ENCODE data around the gene PCSK5. TPM values are rescaled to one million over a fixed set of nuclear protein-coding genes. Genes with fewer than 3 reads are reported as not detected.

Gene PCSK5
- total RNA-seq, 1 experiment from 2014 or later: 6.9 TPM

GRCh38 chr9:76038431-76038830 is 148.0 kb downstream of the PCSK5 start:
- CTCF ChIA-PET: no interaction called here
- no peak overlapping the region for H3K9ac ChIP-seq (ENCODE audit: low read length)
- H3K9me3 ChIP-seq (ENCODE audit: control insufficient read depth in 1 of 2, insufficient read depth in 1 of 2, low read depth in 1 of 2, low read length in 2 of 2): no peaks in the 10 kb centered on the region
- RAD21 ChIA-PET (ENCODE audit: low non-redundant PET in 1 of 2, low total read pairs in 2 of 2, uncharacterized antibody in 2 of 2, unreplicated experiment in 2 of 2): no interaction called here
- H3K79me2 ChIP-seq (ENCODE audit: insufficient read depth, low read length): no peaks in the 10 kb centered on the region
- H3K4me2 ChIP-seq (ENCODE audit: low read length): no peak overlapping the region
- DNase-seq (ENCODE audit: low read depth, low spot score) (no peak), ATAC-seq (no peak)
- H3K27me3 ChIP-seq (ENCODE audit: insufficient read depth, low read length): no peaks in the 10 kb centered on the region
- H2AFZ ChIP-seq (ENCODE audit: low read depth, low read length, poor library complexity, severe bottlenecking): no peak overlapping the region
- H3K36me3 ChIP-seq (ENCODE audit: control insufficient read depth in 1 of 2, insufficient read depth in 2 of 2, low read length in 2 of 2): no peaks in the 10 kb centered on the region
- intact Hi-C loops (cut with micrococcal nuclease): no loop called here
- H3K4me1 ChIP-seq (ENCODE audit: control insufficient read depth in 1 of 2, insufficient read depth in 2 of 2, low read length in 2 of 2): no peaks in the 10 kb centered on the region
- no peaks in the 10 kb centered on the region for H3K9me2 ChIP-seq (ENCODE audit: insufficient read depth)
- H3K27ac ChIP-seq (ENCODE audit: low read depth, low read length): no peak overlapping the region
- TF ChIP-seq YY1 (IDR thresholded peaks at IDR 0.05; ENCODE audit: extremely low read depth, insufficient replicate concordance, low read depth, low read length) (no peak), MAX (IDR thresholded peaks at IDR 0.05) (no peak), REST (IDR thresholded peaks at IDR 0.05; ENCODE audit: low read depth) (no peak), CEBPB (IDR thresholded peaks at IDR 0.05; ENCODE audit: low read depth) (no peak), ZNF274 (IDR thresholded peaks at IDR 0.05; ENCODE audit: low read depth, low read length) (no peak), ZFX (IDR thresholded peaks at IDR 0.05) (no peak), ATF3 (IDR thresholded peaks at IDR 0.05) (no peak), EZH2phosphoT487 (IDR thresholded peaks at IDR 0.05; ENCODE audit: borderline replicate concordance) (no peak), SRF (IDR thresholded peaks at IDR 0.05; ENCODE audit: low read depth) (no peak), RAD21 (IDR thresholded peaks at IDR 0.05; ENCODE audit: low read depth) (no peak), POLR2A (IDR thresholded peaks at IDR 0.05; ENCODE audit: borderline replicate concordance, extremely low read depth, insufficient read depth, insufficient read length) (no peak), CTCF (IDR thresholded peaks at IDR 0.05 in 2 of 3, conservative IDR thresholded peaks at IDR 0.05 in 1 of 3; ENCODE audit: borderline replicate concordance in 1 of 3, insufficient read depth in 1 of 3, low read depth in 2 of 3, low read length in 2 of 3) (no peak), EGR1 (IDR thresholded peaks at IDR 0.05; ENCODE audit: low read depth) (no peak)
- no peaks in the 10 kb centered on the region for H4K20me1 ChIP-seq (ENCODE audit: insufficient read depth)
- BruUV-seq (replicated peaks): no TSS peak
- POLR2A ChIA-PET: no interaction called here
- H3K4me3 ChIP-seq (replicated peaks in 1 of 2; ENCODE audit: low read depth in 1 of 2, low read length in 2 of 2): no peak overlapping the region
